Fibroblast of mammary gland (primary cell): ENCODE data around the gene SLAIN1.

Experiments
- DNase-seq: peaks from one replicate; pipeline ENCODE4 v3.0.0-alpha.2; 2010; ENCODE audit warnings: low read depth
- H3K4me3 ChIP-seq: 2 replicates; pipeline ENCODE4 v1.5.1; 2011; ENCODE audit warnings: low read depth, mild to moderate bottlenecking, low read length, moderate library complexity; ENCODE audit not compliant: control insufficient read depth
- TF ChIP-seq, protein P1 (sequence below): conservative IDR thresholded peaks from 2 replicates; pipeline ENCODE4 v1.5.1; 2011; ENCODE audit warnings: low read depth, low read length, inconsistent platforms; ENCODE audit not compliant: control insufficient read depth, insufficient read depth

SLAIN1 gene

GRCh38 chr13:77714119-77714755 is 16.8 kb downstream of the SLAIN1 start:
- no peak for DNase-seq
- TF ChIP-seq, protein P1, sequence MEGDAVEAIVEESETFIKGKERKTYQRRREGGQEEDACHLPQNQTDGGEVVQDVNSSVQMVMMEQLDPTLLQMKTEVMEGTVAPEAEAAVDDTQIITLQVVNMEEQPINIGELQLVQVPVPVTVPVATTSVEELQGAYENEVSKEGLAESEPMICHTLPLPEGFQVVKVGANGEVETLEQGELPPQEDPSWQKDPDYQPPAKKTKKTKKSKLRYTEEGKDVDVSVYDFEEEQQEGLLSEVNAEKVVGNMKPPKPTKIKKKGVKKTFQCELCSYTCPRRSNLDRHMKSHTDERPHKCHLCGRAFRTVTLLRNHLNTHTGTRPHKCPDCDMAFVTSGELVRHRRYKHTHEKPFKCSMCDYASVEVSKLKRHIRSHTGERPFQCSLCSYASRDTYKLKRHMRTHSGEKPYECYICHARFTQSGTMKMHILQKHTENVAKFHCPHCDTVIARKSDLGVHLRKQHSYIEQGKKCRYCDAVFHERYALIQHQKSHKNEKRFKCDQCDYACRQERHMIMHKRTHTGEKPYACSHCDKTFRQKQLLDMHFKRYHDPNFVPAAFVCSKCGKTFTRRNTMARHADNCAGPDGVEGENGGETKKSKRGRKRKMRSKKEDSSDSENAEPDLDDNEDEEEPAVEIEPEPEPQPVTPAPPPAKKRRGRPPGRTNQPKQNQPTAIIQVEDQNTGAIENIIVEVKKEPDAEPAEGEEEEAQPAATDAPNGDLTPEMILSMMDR = no peak
- H3K4me3 ChIP-seq = no peak overlapping the region

GRCh38 chr13:77715233-77715891 is 17.9 kb downstream of the SLAIN1 start:
- TF ChIP-seq, protein P1 = no peak
- no peak for DNase-seq
- H3K4me3 ChIP-seq = no peak overlapping the region

GRCh38 chr13:77716692-77717091 is 19.2 kb downstream of the SLAIN1 start:
- TF ChIP-seq, protein P1 = no peak
- H3K4me3 ChIP-seq = no peak overlapping the region
- no peak for DNase-seq

DNA sequence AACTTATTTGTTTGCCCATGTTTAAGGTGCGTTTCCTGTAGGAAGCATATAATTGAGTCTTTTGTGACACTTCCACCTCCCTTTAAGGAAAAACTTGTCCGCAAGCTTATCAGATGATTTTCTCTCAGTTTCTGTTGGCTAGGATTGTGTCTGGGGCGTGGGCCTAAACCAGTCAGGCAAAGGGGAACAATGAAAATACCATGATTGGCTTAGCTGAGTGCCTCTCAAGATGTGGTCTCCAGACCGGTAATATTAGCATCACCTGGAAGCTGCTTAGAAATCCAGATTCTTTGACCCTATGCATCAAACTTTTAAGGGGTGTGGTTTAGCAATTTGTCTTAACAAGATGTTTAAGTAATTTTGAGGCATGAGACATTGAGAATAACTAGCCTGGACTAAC is 20.0 kb downstream of the SLAIN1 start:
- H3K4me3 ChIP-seq = no peak overlapping the region
- DNase-seq = no peak
- TF ChIP-seq, protein P1 = no peak

- no peak overlapping the region for H3K4me3 ChIP-seq
- DNase-seq = no peak
- TF ChIP-seq, protein P1 = no peak
These were observed 21.6 kb downstream of the SLAIN1 start for GRCh38 chr13:77719128-77719527.

GRCh38 chr13:77720988-77721387 is 23.5 kb downstream of the SLAIN1 start:
- no peak overlapping the region for H3K4me3 ChIP-seq
- TF ChIP-seq, protein P1 = no peak
- no peak for DNase-seq
